H9 (cell line): Measurements from ENCODE around the gene LYST. TPM values are rescaled to one million over a fixed set of nuclear protein-coding genes. Genes with fewer than 3 reads are reported as not detected.

ENCODE experiments used
- DNase-seq: peaks from one replicate; pipeline ENCODE4 v3.0.0-alpha.2; 2017
- H2AFZ ChIP-seq: one replicate; pipeline ENCODE4 v1.6.1; 2013; ENCODE audit warnings: mild to moderate bottlenecking, low read length, control low read depth, moderate library complexity
- H2AK5ac ChIP-seq: 2 replicates; pipeline ENCODE4 v1.6.1; 2013; ENCODE audit warnings: low read length, control low read depth, mixed read lengths; ENCODE audit not compliant: insufficient read length
- H2BK120ac ChIP-seq: one replicate; pipeline ENCODE4 v1.6.1; 2013; ENCODE audit warnings: low read depth, mild to moderate bottlenecking, low read length, control low read depth, inconsistent platforms; ENCODE audit not compliant: poor library complexity, severe bottlenecking
- H2BK12ac ChIP-seq: 2 replicates; pipeline ENCODE4 v1.6.1; 2013; ENCODE audit warnings: low read length, control low read depth, mixed read lengths, low read depth; ENCODE audit not compliant: insufficient read length
- H2BK15ac ChIP-seq: 2 replicates; pipeline ENCODE4 v1.6.1; 2013; ENCODE audit warnings: low read depth, low read length, control low read depth
- H2BK20ac ChIP-seq: one replicate; pipeline ENCODE4 v1.6.1; 2013; ENCODE audit warnings: low read depth, mild to moderate bottlenecking, low read length, control low read depth, inconsistent platforms; ENCODE audit not compliant: poor library complexity, severe bottlenecking
- H2BK5ac ChIP-seq: 2 replicates; pipeline ENCODE4 v1.6.1; 2013; ENCODE audit warnings: low read length, control low read depth, mixed read lengths; ENCODE audit not compliant: insufficient read length
- H3K14ac ChIP-seq: 2 replicates; pipeline ENCODE4 v1.6.1; 2013; ENCODE audit warnings: low read length, control low read depth; ENCODE audit not compliant: insufficient read depth
- H3K18ac ChIP-seq: 2 replicates; pipeline ENCODE4 v1.6.1; 2013; ENCODE audit warnings: low read depth, mild to moderate bottlenecking, mixed read lengths, low read length, control low read depth; ENCODE audit not compliant: insufficient read length
- H3K23ac ChIP-seq: 2 replicates; pipeline ENCODE4 v1.6.1; 2013; ENCODE audit warnings: low read length, control low read depth, mixed read lengths, low read depth; ENCODE audit not compliant: insufficient read length
- H3K23me2 ChIP-seq: 2 replicates; pipeline ENCODE4 v1.6.1; 2013; ENCODE audit warnings: low read depth, mild to moderate bottlenecking, mixed read lengths, low read length, control low read depth; ENCODE audit not compliant: insufficient read length, poor library complexity, severe bottlenecking
- H3K27ac ChIP-seq: 2 replicates; pipeline ENCODE4 v1.5.1; 2013; ENCODE audit warnings: low read length, control low read depth, mixed read lengths, low read depth; ENCODE audit not compliant: insufficient read length
- H3K27me3 ChIP-seq: 2 replicates; pipeline ENCODE4 v1.6.1; 2013; ENCODE audit warnings: low read length, control low read depth, inconsistent platforms; ENCODE audit not compliant: insufficient read depth
- H3K4ac ChIP-seq: 2 replicates; pipeline ENCODE4 v1.6.1; 2013; ENCODE audit warnings: low read depth, mild to moderate bottlenecking, control low read depth, inconsistent platforms, low read length, moderate library complexity
- H3K4me1 ChIP-seq: 2 replicates; pipeline ENCODE4 v1.6.1; 2013; ENCODE audit warnings: low read length, control low read depth, inconsistent platforms; ENCODE audit not compliant: insufficient read depth
- H3K4me2 ChIP-seq: 2 replicates; pipeline ENCODE4 v1.6.1; 2013; ENCODE audit warnings: low read length, control low read depth, mixed read lengths; ENCODE audit not compliant: insufficient read length, insufficient read depth
- H3K56ac ChIP-seq: 2 replicates; pipeline ENCODE4 v1.6.1; 2013; ENCODE audit warnings: low read depth, mild to moderate bottlenecking, mixed read lengths, low read length, control low read depth; ENCODE audit not compliant: insufficient read length
- H3K79me1 ChIP-seq: 2 replicates; pipeline ENCODE4 v1.6.1; 2013; ENCODE audit warnings: low read depth, mild to moderate bottlenecking, moderate library complexity, low read length, control low read depth, inconsistent platforms; ENCODE audit not compliant: insufficient read depth, poor library complexity, severe bottlenecking
- H3K79me2 ChIP-seq: 2 replicates; pipeline ENCODE4 v1.6.1; 2013; ENCODE audit warnings: low read length, control low read depth, inconsistent platforms; ENCODE audit not compliant: insufficient read depth
- H3K9ac ChIP-seq: 2 replicates; pipeline ENCODE4 v1.6.1; 2013; ENCODE audit warnings: low read length, control low read depth, mixed read lengths; ENCODE audit not compliant: insufficient read length; ENCODE audit errors: extremely low read depth
- H3K9me3 ChIP-seq: one replicate; pipeline ENCODE4 v1.6.1; 2013; ENCODE audit warnings: low read depth, low read length, inconsistent platforms; ENCODE audit not compliant: control insufficient read depth
- H3T11ph ChIP-seq: one replicate; pipeline ENCODE4 v1.6.1; 2013; ENCODE audit warnings: mild to moderate bottlenecking, low read length, control low read depth, inconsistent platforms
- H4K20me1 ChIP-seq: one replicate; pipeline ENCODE4 v1.6.1; 2013; ENCODE audit not compliant: control insufficient read depth, insufficient read length, insufficient read depth
- H4K5ac ChIP-seq: 2 replicates; pipeline ENCODE4 v1.6.1; 2013; ENCODE audit warnings: low read depth, mild to moderate bottlenecking, mixed read lengths, low read length, control low read depth; ENCODE audit not compliant: insufficient read length
- H4K8ac ChIP-seq: replicated peaks from 2 replicates; pipeline ENCODE4 v1.6.1; 2013; ENCODE audit warnings: low read length, control low read depth, mixed read lengths, low read depth; ENCODE audit not compliant: insufficient read length
- H4K91ac ChIP-seq: 2 replicates; pipeline ENCODE4 v1.6.1; 2013; ENCODE audit warnings: low read depth, mild to moderate bottlenecking, moderate library complexity, mixed read lengths, low read length, control low read depth; ENCODE audit not compliant: insufficient read length
- H3K27ac Mint-ChIP-seq, 3 experiments: 2 replicates in 2 of 3; 3 replicates in 1 of 3; pipeline ENCODE4 v1.8.0; 2020 to 2021; ENCODE audit warnings: mixed read lengths in 3 of 3, mild to moderate bottlenecking in 1 of 3, moderate library complexity in 1 of 3
- H3K27me3 Mint-ChIP-seq: 2 replicates; pipeline ENCODE4 v1.8.0; 2021; ENCODE audit warnings: low read depth, mild to moderate bottlenecking, moderate library complexity, mixed read lengths
- H3K36me3 Mint-ChIP-seq, 3 experiments: 2 replicates in 2 of 3; 3 replicates in 1 of 3; pipeline ENCODE4 v1.8.0; 2020 to 2021; ENCODE audit warnings: low read depth in 3 of 3, mixed read lengths in 3 of 3; ENCODE audit not compliant: insufficient read depth in 1 of 3
- H3K4me1 Mint-ChIP-seq, 2 experiments: 2 replicates each; pipeline ENCODE4 v1.8.0; 2020; ENCODE audit warnings: mixed read lengths in 2 of 2
- H3K4me3 Mint-ChIP-seq, 2 experiments: 2 replicates in 1 of 2; 3 replicates in 1 of 2; pipeline ENCODE4 v1.8.0; 2020 to 2021; ENCODE audit warnings: mild to moderate bottlenecking in 2 of 2, mixed read lengths in 2 of 2, moderate library complexity in 1 of 2
- H3K9me3 Mint-ChIP-seq, 2 experiments: 2 replicates in 1 of 2; 3 replicates in 1 of 2; pipeline ENCODE4 v1.8.0; 2020; ENCODE audit warnings: mild to moderate bottlenecking in 2 of 2, mixed read lengths in 2 of 2, moderate library complexity in 1 of 2
- WGBS: extraction: QIAGEN DNeasy Blood & Tissue Kit; methylation state at CpG from one replicate; pipeline ENCODE4 v1.1.7; 2013; ENCODE audit warnings: missing lambda C conversion rate, low lambda C conversion rate, mixed read lengths; ENCODE audit not compliant: insufficient read length; ENCODE audit errors: extremely low coverage; 5-methylcytosine and 5-hydroxymethylcytosine counted together
- total RNA-seq: library from RNA; stranded (reverse); gene quantifications from 2 replicates; pipeline ENCODE4 v1.2.1, GENCODE V29; 2021
- TF ChIP-seq, protein P1 (sequence below): fragments of 200-600 bp; sonication (generic); conservative IDR thresholded peaks from 3 replicates; pipeline ENCODE4 v1.8.0; 2021; ENCODE audit warnings: antibody characterized with exemption, mild to moderate bottlenecking

LYST gene
- total RNA-seq, 1 experiment from 2014 or later, result 0.13 TPM

DNA sequence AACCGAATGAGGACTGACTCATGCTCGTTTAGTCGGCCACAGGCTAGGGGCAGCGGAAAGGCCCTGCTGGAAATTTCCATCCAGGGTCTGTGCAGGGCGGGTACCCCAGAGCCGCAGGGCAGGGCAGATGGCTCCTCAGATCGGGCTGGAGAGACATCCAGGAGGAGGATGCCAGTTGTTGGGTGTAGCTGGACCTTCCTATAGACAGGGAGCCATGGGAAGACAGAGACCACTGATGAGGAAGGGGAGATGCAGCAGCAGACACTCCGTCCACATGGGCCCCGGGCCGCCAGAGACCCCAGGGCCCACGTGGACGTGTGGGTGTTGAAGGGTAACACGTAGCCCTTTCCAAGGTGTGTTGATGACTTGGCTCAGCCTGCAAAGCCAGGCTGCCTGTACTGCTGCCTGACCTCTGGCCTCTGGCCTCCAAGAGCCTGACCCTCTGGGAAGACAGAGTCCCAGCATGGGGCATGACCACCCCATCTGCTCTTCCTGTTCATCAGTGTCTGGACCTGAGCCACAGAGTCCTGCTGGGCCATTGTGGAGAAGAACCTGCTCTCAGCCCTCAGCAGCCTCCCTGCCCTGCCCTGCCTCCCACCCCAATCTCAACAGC lies 221.9 kb downstream of the LYST start:
- Histone ChIP-seq H2AFZ (no peak overlapping the region), H2AK5ac (no peak overlapping the region), H2BK120ac (no peak overlapping the region), H2BK5ac (no peak overlapping the region), H4K5ac (no peak overlapping the region), H3K18ac (no peak overlapping the region), H3K14ac (peak overlapping the region; percentile 32; the same call in 1 of the 2 replicates), H3K9me3 (no peaks in the 10 kb centered on the region), H3K27me3 (no peaks in the 10 kb centered on the region), H3K23ac (no peak overlapping the region), H4K91ac (no peak overlapping the region), H3T11ph (no peak overlapping the region), H3K79me2 (peaks cover 10% of the 10 kb centered on the region; the same call in 1 of the 2 replicates), H3K4ac (no peak overlapping the region), H3K56ac (no peak overlapping the region), H2BK15ac (no peak overlapping the region), H3K4me1 (peaks cover 7% of the 10 kb centered on the region; the same call in 1 of the 2 replicates), H3K4me2 (no peak overlapping the region), H3K27ac (no peak overlapping the region), H4K20me1 (no peaks in the 10 kb centered on the region), H2BK12ac (no peak overlapping the region), H2BK20ac (no peak overlapping the region), H3K9ac (no peak overlapping the region), H4K8ac (no peak overlapping the region), H3K79me1 (no peaks in the 10 kb centered on the region), H3K23me2 (peaks cover 11% of the 10 kb centered on the region)
- peaks cover 3% of the 10 kb centered on the region for H3K27me3 Mint-ChIP-seq
- no peak overlapping the region for H3K4me3 Mint-ChIP-seq
- TF ChIP-seq, protein P1, sequence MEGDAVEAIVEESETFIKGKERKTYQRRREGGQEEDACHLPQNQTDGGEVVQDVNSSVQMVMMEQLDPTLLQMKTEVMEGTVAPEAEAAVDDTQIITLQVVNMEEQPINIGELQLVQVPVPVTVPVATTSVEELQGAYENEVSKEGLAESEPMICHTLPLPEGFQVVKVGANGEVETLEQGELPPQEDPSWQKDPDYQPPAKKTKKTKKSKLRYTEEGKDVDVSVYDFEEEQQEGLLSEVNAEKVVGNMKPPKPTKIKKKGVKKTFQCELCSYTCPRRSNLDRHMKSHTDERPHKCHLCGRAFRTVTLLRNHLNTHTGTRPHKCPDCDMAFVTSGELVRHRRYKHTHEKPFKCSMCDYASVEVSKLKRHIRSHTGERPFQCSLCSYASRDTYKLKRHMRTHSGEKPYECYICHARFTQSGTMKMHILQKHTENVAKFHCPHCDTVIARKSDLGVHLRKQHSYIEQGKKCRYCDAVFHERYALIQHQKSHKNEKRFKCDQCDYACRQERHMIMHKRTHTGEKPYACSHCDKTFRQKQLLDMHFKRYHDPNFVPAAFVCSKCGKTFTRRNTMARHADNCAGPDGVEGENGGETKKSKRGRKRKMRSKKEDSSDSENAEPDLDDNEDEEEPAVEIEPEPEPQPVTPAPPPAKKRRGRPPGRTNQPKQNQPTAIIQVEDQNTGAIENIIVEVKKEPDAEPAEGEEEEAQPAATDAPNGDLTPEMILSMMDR, result no peak
- peaks cover 0 to 10% (median 0%) of the 10 kb centered on the region in 3 experiments; a peak in 5 of 7 replicates for H3K36me3 Mint-ChIP-seq
- DNase-seq, result no peak
- no peaks in the 10 kb centered on the region; a peak in 1 of 5 replicates for H3K9me3 Mint-ChIP-seq
- peaks cover 52 to 58% of the 10 kb centered on the region in 2 experiments for H3K4me1 Mint-ChIP-seq
- no CpG with 5 or more reads among the region's 13 CpGs for WGBS
- H3K27ac Mint-ChIP-seq, result no peak overlapping the region; a peak in 2 of 7 replicates
